ENCODE results near the gene RALB.
"Not testable (repeated sequence)": the region's sequence is repeated elsewhere in the genome, so short reads cannot be mapped to it uniquely, and the experiment has no call there.

The RALB gene

GRCh38 chr2:120317180-120317533 is 64.5 kb downstream of the RALB start:
- DNase-seq = no peak

- no peak for DNase-seq
Measured at GRCh38 chr2:120317916-120318315, 65.3 kb downstream of the RALB start.

- no peak for DNase-seq
Measured at GRCh38 chr2:120318626-120319025, 66.0 kb downstream of the RALB start.

GRCh38 chr2:120319123-120319522 is 66.5 kb downstream of the RALB start:
- no peak for DNase-seq

GRCh38 chr2:120319686-120320317 is 67.2 kb downstream of the RALB start:
- no peak for DNase-seq

GRCh38 chr2:120320318-120320851 is 67.7 kb downstream of the RALB start:
- DNase-seq = no peak

GRCh38 chr2:120320887-120321556 is 68.4 kb downstream of the RALB start:
- DNase-seq = not testable (repeated sequence)

GRCh38 chr2:120321721-120322284 is 69.2 kb downstream of the RALB start:
- DNase-seq = no peak

GRCh38 chr2:120322329-120322728 is 69.7 kb downstream of the RALB start:
- DNase-seq = no peak

- DNase-seq = no peak
Measured at GRCh38 chr2:120323214-120323613, 70.6 kb downstream of the RALB start.

- no peak for DNase-seq
Measured at GRCh38 chr2:120323807-120324399, 71.3 kb downstream of the RALB start.

GRCh38 chr2:120324933-120325332 is 72.3 kb downstream of the RALB start:
- DNase-seq = no peak

GRCh38 chr2:120326066-120326465 is 73.4 kb downstream of the RALB start:
- DNase-seq = no peak

- no peak for DNase-seq
Measured at GRCh38 chr2:120330946-120331822, 78.5 kb downstream of the RALB start.

GRCh38 chr2:120331903-120332302 is 79.3 kb downstream of the RALB start:
- no peak for DNase-seq

- DNase-seq = no peak
Measured at GRCh38 chr2:120332384-120332783, 79.7 kb downstream of the RALB start.

GRCh38 chr2:120334068-120334467 is 81.4 kb downstream of the RALB start:
- no peak for DNase-seq

GRCh38 chr2:120336749-120337148 is 84.1 kb downstream of the RALB start:
- no peak for DNase-seq

GRCh38 chr2:120338015-120338414 is 85.4 kb downstream of the RALB start:
- DNase-seq = no peak

- DNase-seq = no peak
Measured at GRCh38 chr2:120341977-120342376, 89.3 kb downstream of the RALB start.

- DNase-seq = no peak
Measured at GRCh38 chr2:120342446-120342845, 89.8 kb downstream of the RALB start.

GRCh38 chr2:120343100-120343432 is 90.4 kb downstream of the RALB start:
- no peak for DNase-seq
